Mesenteric fat pad (tissue), 1 donor: Measurements from ENCODE around the gene YAF2. TPM values are rescaled to one million over a fixed set of nuclear protein-coding genes. Genes with fewer than 3 reads are reported as not detected.

Experiments used
- total RNA-seq: library from RNA; stranded (reverse); fragmentation: NEBNext Ultra II Directional; extraction: Animal tissue kit (Norgen Biotek cat#: 25700); gene quantifications from one replicate; pipeline ENCODE4 v1.2.1, GENCODE V29; 2021
- donor health status: DM: yes; HTN: yes; CAD: no.

The YAF2 gene
- total RNA-seq, 1 donor from 2014 or later = 39.8 TPM

Other genes with a start within 250 kb of the YAF2 start
- 12.1 TPM for gene GXYLT1, start 93.4 kb downstream of the YAF2 start, total RNA-seq
- gene ZCRB1, start 87.8 kb upstream of the YAF2 start, total RNA-seq = 43.5 TPM
- 39.6 TPM for gene PPHLN1, start 87.9 kb upstream of the YAF2 start, total RNA-seq